Endothelial cell of umbilical vein (primary cell): Measurements from ENCODE around the gene PPM1L.

Experiments
- CTCF ChIP-seq, 2 donors: IDR thresholded peaks; 1 replicate in 1 of 2; 2 replicates in 1 of 2; pipeline ENCODE4 v1.5.1; 2011; ENCODE audit warnings: low read length in 2 of 2, mild to moderate bottlenecking in 2 of 2, moderate library complexity in 2 of 2, control low read depth in 1 of 2, inconsistent platforms in 1 of 2, low read depth in 1 of 2; ENCODE audit not compliant: insufficient read depth in 1 of 2; ENCODE audit errors: extremely low read depth in 1 of 2
- EZH2 ChIP-seq: IDR thresholded peaks from 2 replicates; pipeline ENCODE4 v1.6.1; 2012; ENCODE audit warnings: borderline replicate concordance, low read depth, mild to moderate bottlenecking, moderate library complexity, low read length, inconsistent platforms; ENCODE audit not compliant: severe bottlenecking
- FOS ChIP-seq: IDR thresholded peaks from 2 replicates; pipeline ENCODE4 v1.6.1; 2011; ENCODE audit warnings: mild to moderate bottlenecking, low read length, moderate library complexity, borderline replicate concordance; ENCODE audit not compliant: insufficient read depth
- GATA2 ChIP-seq: IDR thresholded peaks from 2 replicates; pipeline ENCODE4 v1.7.0; 2011; ENCODE audit warnings: low read depth, mild to moderate bottlenecking, moderate library complexity, mixed read lengths, low read length; ENCODE audit not compliant: insufficient read length, insufficient read depth
- JUN ChIP-seq: IDR thresholded peaks from 2 replicates; pipeline ENCODE4 v1.6.1; 2011; ENCODE audit warnings: borderline replicate concordance, low read depth; ENCODE audit not compliant: insufficient read length, insufficient read depth
- POLR2A ChIP-seq: IDR thresholded peaks from 2 replicates; pipeline ENCODE4 v1.6.1; 2012; ENCODE audit warnings: low read depth, mild to moderate bottlenecking, control low read depth, low read length
- TF ChIP-seq, protein P1 (sequence below): IDR thresholded peaks from 2 replicates; pipeline ENCODE4 v1.6.1; 2011; ENCODE audit not compliant: insufficient read depth, insufficient read length

DNA sequence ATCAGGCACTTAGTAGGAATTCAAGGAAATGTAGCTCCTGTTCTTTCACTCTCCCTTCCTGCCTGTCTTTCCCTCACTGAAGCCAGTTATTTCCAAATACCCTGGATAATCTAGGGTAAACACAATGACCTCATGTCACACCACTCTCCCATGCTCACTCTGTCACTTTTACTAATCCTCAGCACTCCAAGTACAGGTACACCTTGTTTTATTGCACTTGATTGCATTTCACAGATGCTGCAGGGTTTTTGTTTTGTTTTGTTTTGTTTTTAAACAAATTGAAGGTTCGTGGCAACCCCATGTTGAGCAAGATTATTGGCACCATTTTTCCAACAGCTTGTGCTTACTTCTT, 40.8 kb downstream of the PPM1L start:
- TF ChIP-seq GATA2 (no peak), CTCF (IDR thresholded peaks at IDR 0.05; ENCODE audit: extremely low read depth in 1 of 2, insufficient read depth in 1 of 2, low read depth in 1 of 2, low read length in 2 of 2) (no peak), POLR2A (no peak), EZH2 (no peak), FOS (no peak), JUN (no peak)
- TF ChIP-seq, protein P1, sequence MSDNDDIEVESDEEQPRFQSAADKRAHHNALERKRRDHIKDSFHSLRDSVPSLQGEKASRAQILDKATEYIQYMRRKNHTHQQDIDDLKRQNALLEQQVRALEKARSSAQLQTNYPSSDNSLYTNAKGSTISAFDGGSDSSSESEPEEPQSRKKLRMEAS, result no peak
